OCI-LY1 (cell line): Measurements from ENCODE around the gene MX1.
"Not testable (repeated sequence)": the region's sequence is repeated elsewhere in the genome, so short reads cannot be mapped to it uniquely, and the experiment has no call there.

ENCODE experiments used
- H2AFZ ChIP-seq: fragments of 200-600 bp; sonication (generic), shearing (Covaris generic); 2 replicates; pipeline ENCODE4 v1.6.0; 2014; ENCODE audit warnings: antibody characterized with exemption, mild to moderate bottlenecking, low read length
- H3F3A ChIP-seq: fragments of 200-600 bp; sonication (generic), shearing (Covaris generic); 2 replicates; pipeline ENCODE4 v1.6.0; 2014; ENCODE audit warnings: mild to moderate bottlenecking, antibody characterized with exemption, low read length, moderate library complexity; ENCODE audit not compliant: insufficient read depth
- H3K27ac ChIP-seq: fragments of 200-600 bp; sonication (generic); 2 replicates; pipeline ENCODE4 v1.5.1; 2014; ENCODE audit warnings: low read length, mixed run types, mild to moderate bottlenecking, low read depth; ENCODE audit not compliant: poor library complexity, severe bottlenecking
- H3K27me3 ChIP-seq: fragments of 200-600 bp; sonication (generic); 2 replicates; pipeline ENCODE4 v1.6.0; 2014; ENCODE audit warnings: antibody characterized with exemption, mild to moderate bottlenecking, low read length, moderate library complexity; ENCODE audit not compliant: insufficient read depth
- H3K36me3 ChIP-seq: fragments of 200-600 bp; sonication (generic); 2 replicates; pipeline ENCODE4 v1.6.1; 2014; ENCODE audit warnings: mild to moderate bottlenecking, antibody characterized with exemption, low read length, moderate library complexity, mixed read lengths; ENCODE audit not compliant: insufficient read depth
- H3K4me1 ChIP-seq: fragments of 200-600 bp; sonication (generic); 2 replicates; pipeline ENCODE4 v1.5.1; 2014; ENCODE audit warnings: mild to moderate bottlenecking, low read length, moderate library complexity; ENCODE audit not compliant: insufficient read depth, severe bottlenecking
- H3K4me2 ChIP-seq: fragments of 200-600 bp; sonication (generic), shearing (Covaris generic); 2 replicates; pipeline ENCODE4 v1.6.1; 2014; ENCODE audit warnings: low read length
- H3K4me3 ChIP-seq: fragments of 200-600 bp; sonication (generic); 2 replicates; pipeline ENCODE4 v1.5.1; 2014; ENCODE audit warnings: low read length, low read depth, mild to moderate bottlenecking, mixed read lengths; ENCODE audit not compliant: poor library complexity, severe bottlenecking
- H3K79me2 ChIP-seq: fragments of 200-600 bp; shearing (Covaris generic); 2 replicates; pipeline ENCODE4 v1.6.1; 2016; ENCODE audit warnings: mixed run types, low read length, mixed read lengths; ENCODE audit not compliant: insufficient read depth
- H3K9ac ChIP-seq: fragments of 200-600 bp; sonication (generic), shearing (Covaris generic); 2 replicates; pipeline ENCODE4 v1.6.1; 2014; ENCODE audit warnings: mild to moderate bottlenecking, low read length, mixed read lengths
- H3K9me2 ChIP-seq: fragments of 200-600 bp; sonication (generic), shearing (Covaris generic); 2 replicates; pipeline ENCODE4 v1.6.1; 2014; ENCODE audit warnings: low read depth, mild to moderate bottlenecking, low read length, mixed read lengths
- H3K9me3 ChIP-seq: fragments of 200-600 bp; shearing (Covaris generic); 2 replicates; pipeline ENCODE4 v1.6.1; 2014; ENCODE audit warnings: low read length, mixed read lengths
- H4K20me1 ChIP-seq: fragments of 200-600 bp; sonication (generic), shearing (Covaris generic); 2 replicates; pipeline ENCODE4 v1.6.0; 2016; ENCODE audit warnings: mild to moderate bottlenecking, low read length; ENCODE audit not compliant: insufficient read depth
- CTCF ChIP-seq: fragments of 200-600 bp; sonication (generic), shearing (Covaris generic); IDR thresholded peaks from 2 replicates; pipeline ENCODE4 v1.5.1; 2017; ENCODE audit warnings: mild to moderate bottlenecking, antibody characterized with exemption, low read length, moderate library complexity, mixed read lengths
- EZH2 ChIP-seq: fragments of 200-600 bp; sonication (generic), shearing (Covaris generic); IDR thresholded peaks from 2 replicates; pipeline ENCODE4 v1.8.0; 2017; ENCODE audit warnings: borderline replicate concordance, mixed run types, mild to moderate bottlenecking, antibody characterized with exemption, low read length, moderate library complexity, mixed read lengths

MX1 gene

GRCh38 chr21:41411449-41412089 lies 14.5 kb upstream of the MX1 start:
- no peaks in the 10 kb centered on the region for H4K20me1 ChIP-seq
- H3K27ac ChIP-seq = no peak overlapping the region
- no peaks in the 10 kb centered on the region; the same call in 1 of the 2 replicates for H3K27me3 ChIP-seq
- peaks cover 7% of the 10 kb centered on the region for H3K4me1 ChIP-seq
- H3K9me2 ChIP-seq = no peaks in the 10 kb centered on the region
- H2AFZ ChIP-seq = no peak overlapping the region
- TF ChIP-seq EZH2 = no peak
- TF ChIP-seq CTCF = peak; percentile 67
- H3K4me3 ChIP-seq = no peak overlapping the region
- H3F3A ChIP-seq = no peaks in the 10 kb centered on the region
- no peak overlapping the region for H3K4me2 ChIP-seq
- H3K79me2 ChIP-seq = no peaks in the 10 kb centered on the region
- peaks cover 38% of the 10 kb centered on the region for H3K36me3 ChIP-seq
- peaks cover 5% of the 10 kb centered on the region for H3K9me3 ChIP-seq
- H3K9ac ChIP-seq = no peak overlapping the region

GRCh38 chr21:41417505-41417904 lies 8.5 kb upstream of the MX1 start:
- not testable (repeated sequence) for H3K27ac ChIP-seq, H3K4me3 ChIP-seq, H3K4me2 ChIP-seq, H3K9me3 ChIP-seq, H3K79me2 ChIP-seq, H3K27me3 ChIP-seq, H2AFZ ChIP-seq, H3K9me2 ChIP-seq, H4K20me1 ChIP-seq, H3K36me3 ChIP-seq, H3K9ac ChIP-seq, H3F3A ChIP-seq
- H3K4me1 ChIP-seq = peaks cover 11% of the 10 kb centered on the region

- no peak overlapping the region for H3K9ac ChIP-seq
- peaks cover 13% of the 10 kb centered on the region for H3K4me1 ChIP-seq
- H3K4me2 ChIP-seq = no peak overlapping the region
- H3K36me3 ChIP-seq = no peaks in the 10 kb centered on the region
- no peak for TF ChIP-seq CTCF
- TF ChIP-seq EZH2 = no peak
- peaks cover 3% of the 10 kb centered on the region; the same call in 1 of the 2 replicates for H3K9me3 ChIP-seq
- H4K20me1 ChIP-seq = no peaks in the 10 kb centered on the region
- no peaks in the 10 kb centered on the region for H3K9me2 ChIP-seq
- no peaks in the 10 kb centered on the region for H3F3A ChIP-seq
- H3K79me2 ChIP-seq = no peaks in the 10 kb centered on the region
- no peak overlapping the region for H3K4me3 ChIP-seq
- H3K27me3 ChIP-seq = no peaks in the 10 kb centered on the region
- H2AFZ ChIP-seq = no peak overlapping the region
- H3K27ac ChIP-seq = no peak overlapping the region
Measured at GRCh38 chr21:41418393-41418792, 7.6 kb upstream of the MX1 start.
